Stromal cell of bone marrow (primary cell): ENCODE measurements around the gene CASP9.
"Not testable (repeated sequence)": the region's sequence is repeated elsewhere in the genome, so short reads cannot be mapped to it uniquely, and the experiment has no call there.

Experiments used
- DNase-seq: peaks from one replicate; pipeline ENCODE4 v3.0.0-alpha.2; 2012; ENCODE audit warnings: low read depth

CASP9 gene

DNA sequence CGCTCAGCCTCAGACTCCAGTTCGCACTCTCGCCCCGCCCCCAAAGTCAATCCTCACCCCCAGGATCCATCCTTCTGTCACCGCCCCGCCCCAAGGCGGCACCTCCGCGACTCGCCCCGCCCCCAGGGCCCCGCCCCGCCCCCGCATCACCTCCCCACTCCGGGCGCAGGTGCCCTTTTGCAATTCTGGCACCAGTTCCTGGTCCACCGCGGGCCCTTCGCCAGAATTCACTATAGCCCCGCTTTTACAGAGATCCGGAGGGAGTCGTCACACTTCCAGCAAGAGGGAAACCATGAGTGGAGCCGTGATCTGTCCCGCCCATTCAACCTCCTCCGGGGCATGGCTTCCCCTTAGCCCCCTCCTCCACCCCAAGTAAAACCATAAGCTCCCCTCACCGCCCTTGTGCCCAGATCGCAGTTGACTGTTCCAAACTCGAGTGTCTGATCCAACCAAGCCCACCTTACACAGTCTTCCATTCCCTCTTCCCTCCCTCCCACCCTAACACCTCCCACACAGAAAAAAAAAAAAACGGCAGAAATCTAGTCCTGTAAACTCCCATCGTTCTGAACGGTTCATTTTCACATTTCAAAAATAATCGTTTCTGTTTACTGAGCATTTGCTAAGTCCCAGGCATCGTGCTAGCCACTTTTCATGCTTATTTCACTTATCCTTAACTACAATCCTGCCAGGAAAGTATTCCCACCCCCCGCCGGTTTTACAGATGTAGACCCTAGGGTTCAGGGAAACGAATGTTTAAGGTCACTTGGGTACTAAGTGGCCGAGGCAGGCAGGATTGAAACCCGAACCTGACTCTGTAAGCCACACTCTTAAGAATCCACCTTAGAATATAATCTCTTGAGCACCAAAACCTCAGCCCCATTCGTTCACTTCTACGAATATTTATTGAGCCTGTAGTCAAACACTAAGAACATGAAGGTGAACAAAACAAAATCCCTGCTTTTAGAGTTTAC lies 1.3 kb upstream of the CASP9 start:
- peak; percentile 96 for DNase-seq

GRCh38 chr1:15524283-15525049 lies 451 bp upstream of the CASP9 start:
- DNase-seq, result peak; percentile 90

GRCh38 chr1:15523104-15524020 lies 653 bp downstream of the CASP9 start:
- no peak for DNase-seq

DNA sequence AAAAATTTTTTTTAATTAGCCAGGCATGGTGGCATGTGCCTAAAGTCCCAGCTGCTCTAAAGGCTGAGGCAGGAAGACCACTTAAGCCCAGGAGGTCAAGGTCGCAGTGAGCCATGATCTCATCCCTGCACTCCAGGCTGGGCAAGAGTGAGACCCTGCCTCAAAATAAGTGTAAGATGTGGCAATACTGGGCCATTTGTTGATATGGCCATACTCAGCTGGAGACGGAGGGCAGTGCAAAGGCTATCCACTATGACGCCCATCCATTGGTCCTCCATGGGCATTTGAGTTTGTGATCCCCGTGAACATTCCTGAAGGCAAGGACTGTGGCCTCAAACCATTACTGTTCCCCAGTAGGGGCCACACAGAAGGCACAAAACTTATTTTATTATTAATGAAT lies 1.5 kb downstream of the CASP9 start:
- DNase-seq, result no peak

GRCh38 chr1:15521206-15521906 lies 2.7 kb downstream of the CASP9 start:
- not testable (repeated sequence) for DNase-seq

DNA sequence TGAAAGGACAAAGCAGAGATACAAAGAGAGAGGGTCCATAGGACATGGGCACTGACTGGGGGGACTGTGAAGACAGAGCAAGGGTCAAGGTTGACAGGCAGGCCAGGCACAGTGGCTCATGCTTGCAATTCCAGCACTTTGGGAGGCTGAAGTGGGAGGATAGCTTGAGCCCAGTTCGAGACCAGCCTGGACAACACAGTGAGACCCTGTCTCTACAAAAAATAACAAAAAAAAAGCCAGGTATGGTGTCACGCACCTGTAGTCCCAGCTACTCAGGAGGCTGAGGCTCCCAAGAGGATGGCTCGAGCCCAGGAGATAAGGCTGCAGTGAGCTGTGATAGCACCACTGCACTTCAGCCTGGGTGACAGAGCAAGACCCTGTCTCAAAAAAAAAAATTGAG lies 4.4 kb downstream of the CASP9 start:
- DNase-seq, result no peak

GRCh38 chr1:15515022-15515663 lies 8.9 kb downstream of the CASP9 start:
- no peak for DNase-seq

DNA sequence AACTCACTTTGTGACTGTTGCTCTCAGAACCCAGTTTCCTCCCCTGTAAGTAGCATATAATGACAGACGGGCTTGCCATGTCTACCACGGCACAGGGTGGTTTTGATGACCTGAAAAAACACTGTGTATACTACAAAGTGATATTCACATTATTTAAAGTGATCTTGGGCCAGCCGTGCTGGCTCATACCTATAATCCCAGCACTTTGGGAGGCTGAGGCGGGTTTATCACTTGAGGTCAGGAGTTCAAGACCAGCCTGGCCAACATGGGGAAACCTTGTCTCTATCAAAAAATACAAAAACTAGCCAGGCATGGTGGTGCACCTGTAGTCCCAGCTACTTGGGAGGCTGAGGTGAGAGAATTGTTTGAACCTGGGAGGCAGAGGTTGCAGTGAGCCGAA lies 9.5 kb downstream of the CASP9 start:
- not testable (repeated sequence) for DNase-seq

- DNase-seq, result no peak
Observed at GRCh38 chr1:15513919-15514318, 10.1 kb downstream of the CASP9 start.

DNA sequence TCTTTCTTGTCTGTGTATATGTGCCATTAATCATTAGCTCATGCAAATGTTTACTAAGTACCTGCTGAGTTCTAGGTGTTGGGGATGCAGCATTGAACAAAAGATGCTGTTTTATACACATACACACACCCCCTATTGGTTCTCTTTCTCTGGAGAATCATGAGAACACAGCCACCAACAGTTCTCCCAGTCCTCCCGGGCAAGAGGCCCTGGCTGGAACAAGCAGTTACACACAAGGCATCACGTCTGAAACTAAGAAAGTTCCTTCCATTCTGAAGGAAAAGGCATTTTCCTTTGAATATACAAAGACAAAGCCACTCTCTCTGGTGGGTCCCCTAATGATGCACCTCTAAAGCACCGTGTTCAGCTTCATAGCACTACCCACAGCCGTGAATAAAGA lies 10.8 kb downstream of the CASP9 start:
- no peak for DNase-seq

- no peak for DNase-seq
Observed at GRCh38 chr1:15510611-15511405, 13.2 kb downstream of the CASP9 start.

- DNase-seq, result no peak
Observed at GRCh38 chr1:15509586-15509985, 14.4 kb downstream of the CASP9 start.

DNA sequence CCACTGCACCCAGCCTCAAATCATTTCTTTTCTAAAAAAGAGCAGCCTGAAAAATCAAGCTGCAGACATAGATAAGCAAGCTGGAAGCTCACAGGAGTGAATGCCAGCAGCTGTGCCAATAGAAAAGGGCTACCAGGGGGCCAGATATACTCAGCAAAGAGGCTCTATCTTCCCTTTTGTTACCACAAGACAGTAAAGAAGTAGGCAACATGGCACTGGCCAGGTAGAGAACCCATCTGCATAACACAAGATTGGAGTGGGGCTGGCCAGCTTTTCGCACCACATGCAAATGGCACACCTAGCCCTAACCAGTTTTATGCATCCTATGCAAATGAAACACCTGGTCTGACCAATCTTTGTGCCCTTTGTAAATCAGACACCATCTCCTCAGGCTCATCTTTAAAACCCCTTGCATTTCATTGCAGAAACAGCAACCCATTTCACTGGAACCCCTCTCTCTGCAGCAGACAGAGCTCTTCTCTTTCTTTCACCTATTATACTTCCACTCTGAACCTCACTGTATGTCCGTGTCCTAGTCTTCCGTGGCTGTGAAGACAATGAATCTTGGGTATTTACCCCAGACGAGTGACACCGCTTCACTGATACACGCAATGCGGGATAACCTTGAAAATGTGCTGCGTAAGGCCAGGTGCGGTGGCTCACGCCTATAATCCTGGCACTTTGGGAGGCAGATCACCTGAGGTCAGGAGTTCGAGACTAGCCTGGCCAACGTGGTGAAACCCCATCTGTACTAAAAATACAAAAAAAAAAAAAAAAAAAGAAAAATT lies 15.1 kb downstream of the CASP9 start:
- DNase-seq, result no peak

- DNase-seq, result no peak
Observed at GRCh38 chr1:15507278-15507677, 16.7 kb downstream of the CASP9 start.

GRCh38 chr1:15506831-15507230 lies 17.2 kb downstream of the CASP9 start:
- DNase-seq, result no peak

GRCh38 chr1:15504436-15504835 lies 19.6 kb downstream of the CASP9 start:
- no peak for DNase-seq

- no peak for DNase-seq
Observed at GRCh38 chr1:15501208-15502032, 22.6 kb downstream of the CASP9 start.
